Stimulated activated CD8-positive, alpha-beta memory T cell treated with anti-CD3 and anti-CD28 coated beads, Interleukin-12 subunit alpha, Interleukin-12 subunit beta, amount 100 ng/mL, for 4 hours (primary cell): ENCODE results near the gene COL23A1.

Experiments used
- DNase-seq: peaks from one replicate; pipeline ENCODE4 v3.0.0-alpha.2; 2020; ENCODE audit warnings: low read depth

Gene COL23A1

GRCh38 chr5:178555005-178555404 is 35.2 kb downstream of the COL23A1 start:
- DNase-seq, result no peak

- DNase-seq, result no peak
Observed at GRCh38 chr5:178554311-178554710, 35.9 kb downstream of the COL23A1 start.

DNA sequence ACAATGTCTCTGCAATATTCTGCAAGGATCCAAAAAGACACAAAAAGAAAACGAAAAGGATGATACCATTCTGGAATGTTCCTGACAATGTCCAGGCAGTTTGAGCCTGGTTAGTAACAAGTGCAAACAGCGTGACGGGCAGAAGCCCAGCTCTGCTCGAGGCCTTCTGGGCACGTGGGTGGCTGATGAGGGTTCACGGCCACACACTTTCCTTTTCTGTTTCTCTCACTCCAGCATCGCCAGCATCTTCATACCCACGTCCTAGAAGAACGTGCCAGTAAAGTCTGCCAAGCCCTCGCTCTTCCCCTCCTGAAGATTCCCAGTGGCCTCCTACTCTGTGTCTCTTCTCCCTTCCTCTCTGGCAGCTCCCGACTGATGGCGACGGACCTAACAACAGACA is 36.7 kb downstream of the COL23A1 start:
- no peak for DNase-seq

- no peak for DNase-seq
Observed at GRCh38 chr5:178551468-178551867, 38.7 kb downstream of the COL23A1 start.

- no peak for DNase-seq
Observed at GRCh38 chr5:178551059-178551458, 39.1 kb downstream of the COL23A1 start.

DNA sequence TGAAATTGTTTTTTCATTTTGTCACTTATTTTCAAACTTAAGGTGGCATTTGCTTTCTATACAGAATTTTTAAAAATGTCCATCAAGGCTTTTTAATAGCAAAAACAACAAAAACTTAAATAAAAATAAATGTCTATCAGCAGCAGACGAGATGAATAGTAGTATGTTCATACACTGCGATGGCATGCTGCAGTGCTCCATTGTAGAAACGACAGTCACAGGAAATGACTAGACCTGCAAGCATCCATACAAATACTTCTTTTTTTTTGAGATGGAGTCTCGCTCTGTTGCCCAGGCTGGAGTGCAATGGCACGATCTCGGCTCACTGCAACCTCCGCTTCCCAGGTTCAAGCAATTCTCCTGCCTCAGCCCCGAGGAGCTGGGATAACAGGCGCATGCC is 41.4 kb downstream of the COL23A1 start:
- DNase-seq, result no peak

- no peak for DNase-seq
Observed at GRCh38 chr5:178547753-178548415, 42.3 kb downstream of the COL23A1 start.

- no peak for DNase-seq
Observed at GRCh38 chr5:178547052-178547666, 43.0 kb downstream of the COL23A1 start.

GRCh38 chr5:178546675-178547033 is 43.5 kb downstream of the COL23A1 start:
- no peak for DNase-seq

DNA sequence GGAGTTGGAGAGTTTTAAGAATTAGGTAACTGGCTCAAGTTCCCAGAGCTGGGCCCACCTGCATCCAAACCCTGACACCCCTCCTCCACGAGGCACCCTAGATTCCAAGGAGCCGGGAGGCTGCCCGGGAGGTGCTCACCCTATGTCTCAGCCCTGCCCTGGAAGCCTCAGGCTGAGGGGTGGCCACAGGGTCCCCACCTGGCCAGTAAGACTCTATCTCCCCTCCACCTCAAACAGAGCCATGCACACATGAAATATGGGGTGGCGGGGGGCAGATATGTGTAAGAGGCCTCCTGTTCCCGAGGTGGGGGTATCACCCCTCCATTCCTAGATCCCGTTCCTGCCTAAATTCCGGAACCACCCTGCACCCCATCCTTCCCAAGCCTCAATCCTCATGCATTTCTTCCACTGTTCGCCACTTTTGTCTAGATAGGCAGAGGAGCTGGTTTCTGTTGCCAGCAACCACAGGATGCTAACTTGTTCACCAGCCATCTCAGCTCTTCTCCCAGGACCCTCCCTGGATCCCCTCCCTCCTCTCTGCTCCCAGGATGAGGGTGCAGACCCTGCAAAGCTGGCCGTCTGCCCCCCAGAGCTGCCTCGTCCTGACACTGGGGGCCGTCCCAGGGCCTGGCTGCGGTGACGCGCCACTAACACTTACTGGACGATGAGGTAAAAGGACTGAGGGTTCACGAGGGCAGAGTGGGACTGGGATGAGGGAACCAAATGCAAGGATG is 44.1 kb downstream of the COL23A1 start:
- no peak for DNase-seq

DNA sequence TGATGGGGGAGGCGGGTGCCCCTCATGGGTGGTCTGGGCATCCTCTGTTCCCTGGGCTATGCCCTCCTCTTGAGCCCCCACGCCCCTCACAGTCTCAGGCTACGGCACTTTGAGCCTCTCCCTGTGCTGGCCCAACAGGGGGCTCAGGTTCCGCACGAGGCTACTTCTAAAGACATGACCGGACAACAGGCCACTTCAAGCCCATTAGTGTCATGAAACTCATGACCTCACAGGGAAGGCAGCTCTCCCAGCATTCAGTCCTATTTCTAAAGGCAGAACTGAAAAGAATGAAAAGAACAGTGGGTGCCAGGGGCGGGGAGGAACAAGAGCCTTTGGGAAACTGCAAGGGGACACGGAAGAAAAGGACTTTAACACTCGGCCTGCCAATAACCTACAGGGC is 45.0 kb downstream of the COL23A1 start:
- DNase-seq, result no peak

- no peak for DNase-seq
Observed at GRCh38 chr5:178544166-178544834, 45.9 kb downstream of the COL23A1 start.

- DNase-seq, result no peak
Observed at GRCh38 chr5:178542455-178542854, 47.7 kb downstream of the COL23A1 start.

GRCh38 chr5:178540526-178540925 is 49.7 kb downstream of the COL23A1 start:
- DNase-seq, result no peak

DNA sequence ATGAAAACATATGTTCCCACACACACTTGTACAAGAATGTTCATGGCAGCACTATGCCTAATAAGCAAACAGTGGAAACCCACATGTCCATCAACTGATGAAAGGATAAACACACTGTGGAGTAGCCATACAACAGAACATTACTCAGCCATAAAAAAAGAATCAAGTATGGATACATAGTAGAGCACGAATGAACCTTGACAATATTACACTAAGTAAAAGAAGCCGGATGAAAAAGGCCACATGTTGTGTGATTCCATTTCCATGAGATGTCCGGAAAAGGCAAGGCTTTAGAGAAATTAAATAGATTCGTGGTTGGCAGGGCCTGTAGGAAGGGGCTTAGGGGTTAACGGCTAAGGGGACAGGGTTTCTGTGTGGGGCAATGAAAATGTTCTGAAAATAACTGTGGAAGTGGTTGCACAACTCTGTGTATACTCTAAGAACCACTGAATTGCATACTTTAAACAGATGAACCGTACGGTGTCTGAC is 51.4 kb downstream of the COL23A1 start:
- no peak for DNase-seq

DNA sequence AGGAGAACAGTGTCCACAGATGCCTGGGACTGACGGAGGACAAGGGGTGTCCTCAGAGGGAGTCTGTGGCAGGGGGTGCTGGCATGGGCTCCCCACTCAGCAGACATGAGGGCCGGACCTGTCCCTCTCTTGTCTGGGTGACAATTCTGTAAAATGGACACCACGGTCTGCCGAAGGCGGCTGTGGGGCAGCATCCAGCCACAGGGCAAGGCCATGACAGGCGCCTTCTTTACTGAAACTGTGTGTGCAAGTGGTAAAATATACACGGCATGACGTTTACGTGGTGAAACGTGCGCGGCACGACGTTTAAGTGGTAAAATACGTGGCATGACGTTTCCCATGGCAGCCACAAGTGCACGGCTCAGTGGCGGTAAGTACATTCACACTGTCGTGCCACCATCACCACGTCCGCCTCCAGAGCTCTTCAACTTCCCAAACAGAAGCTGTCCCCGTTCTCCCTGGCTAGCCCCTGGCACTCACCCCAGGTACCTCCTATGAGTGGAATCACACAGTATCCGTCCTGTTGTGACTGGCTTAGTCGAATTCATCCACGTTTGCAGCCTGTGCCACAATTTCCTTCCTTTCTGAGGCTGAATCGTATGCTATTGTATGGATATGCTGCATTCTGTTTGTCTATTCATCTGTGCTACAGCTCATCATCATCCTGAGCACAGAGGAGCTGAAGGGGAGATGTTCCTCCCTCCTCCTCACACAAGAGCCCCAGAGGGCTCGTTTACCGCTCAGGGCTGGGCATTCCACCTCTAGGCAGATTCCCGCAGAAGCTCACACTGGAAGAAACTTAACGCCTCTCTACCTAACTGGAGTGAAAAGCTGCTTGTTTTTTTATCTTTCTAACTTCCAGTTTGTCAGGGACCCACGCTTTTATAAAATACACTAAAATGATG is 52.5 kb downstream of the COL23A1 start:
- DNase-seq, result no peak

GRCh38 chr5:178536541-178537466 is 53.4 kb downstream of the COL23A1 start:
- no peak for DNase-seq

- no peak for DNase-seq
Observed at GRCh38 chr5:178535299-178536175, 54.7 kb downstream of the COL23A1 start.

DNA sequence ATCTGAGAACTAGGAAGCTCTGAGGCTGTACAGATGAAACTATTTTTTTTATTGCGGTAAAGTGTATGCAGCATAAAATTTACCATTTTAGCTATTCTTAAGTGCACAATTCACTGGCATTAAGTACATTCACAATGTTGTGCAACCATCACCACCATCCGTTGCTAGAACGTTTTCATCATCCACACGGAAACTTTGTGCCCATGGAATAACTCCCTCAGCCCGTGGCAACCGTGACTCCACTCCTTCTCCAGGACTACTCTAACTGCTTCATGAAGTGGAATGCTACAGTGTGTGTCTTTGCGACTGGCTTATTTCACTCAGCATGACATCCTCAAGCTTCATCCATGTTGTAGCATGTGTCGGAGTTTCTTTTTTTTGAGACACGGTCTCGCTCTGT is 57.1 kb downstream of the COL23A1 start:
- DNase-seq, result no peak

GRCh38 chr5:178532666-178533065 is 57.5 kb downstream of the COL23A1 start:
- no peak for DNase-seq
